CD4-positive, alpha-beta T cell (primary cell): ENCODE results near the gene FYN. TPM values are rescaled to one million over a fixed set of nuclear protein-coding genes. Genes with fewer than 3 reads are reported as not detected.
A peak's percentile ranks its signal among the peaks of the same experiment; 100 is the strongest.

Experiments used
- ATAC-seq: fragments of 200-7000 bp; cut with Tn5 transposase; one replicate; pipeline ENCODE4 v1.10.0; 2022; ENCODE audit warnings: mild to moderate bottlenecking; ENCODE audit not compliant: poor library complexity
- CTCF ChIA-PET: fragments of 350-600 bp; sonication (Branson Sonifier 250); formaldehyde crosslinking; loops from one replicate; lab custom pipeline; 2021; ENCODE audit warnings: antibody characterized with exemption, inconsistent platforms; lab: Charles Lee
- POLR2A ChIA-PET: fragments of 350-600 bp; sonication (Branson Sonifier 250); formaldehyde crosslinking; loops from one replicate; lab custom pipeline; 2021; ENCODE audit warnings: antibody characterized with exemption, inconsistent platforms; lab: Charles Lee
- DNase-seq, 14 experiments: peaks; one replicate each; pipeline ENCODE4 v3.0.0-alpha.2; 2013 to 2020; ENCODE audit warnings: mixed read lengths in 2 of 14
- H3K27ac ChIP-seq, 2 donors: one replicate each; pipeline versions ENCODE4 v1.5.1 to v1.7.0; 2013; ENCODE audit warnings: low read length in 2 of 2, low read depth in 1 of 2, mild to moderate bottlenecking in 1 of 2
- H3K27me3 ChIP-seq, 2 experiments: 1 replicate in 1 of 2; 2 replicates in 1 of 2; pipeline versions ENCODE4 v1.6.1 to v1.7.0; 2013; ENCODE audit warnings: low read length in 2 of 2, control low read depth in 1 of 2, mild to moderate bottlenecking in 1 of 2, moderate library complexity in 1 of 2; ENCODE audit not compliant: insufficient read depth in 2 of 2, control insufficient read depth in 1 of 2
- H3K36me3 ChIP-seq: one replicate; pipeline ENCODE4 v1.6.1; 2013; ENCODE audit warnings: low read length, control low read depth; ENCODE audit not compliant: insufficient read depth
- H3K4me1 ChIP-seq: one replicate; pipeline ENCODE4 v1.6.1; 2013; ENCODE audit warnings: low read length, control low read depth; ENCODE audit not compliant: insufficient read depth
- H3K4me3 ChIP-seq: one replicate; pipeline ENCODE4 v1.5.1; 2013; ENCODE audit warnings: mild to moderate bottlenecking, low read length, moderate library complexity
- H3K9me3 ChIP-seq, 2 experiments: 1 replicate in 1 of 2; 2 replicates in 1 of 2; pipeline versions ENCODE4 v1.6.1 to v1.7.0; 2013; ENCODE audit warnings: low read length in 2 of 2, mild to moderate bottlenecking in 2 of 2, control low read depth in 1 of 2, moderate library complexity in 1 of 2; ENCODE audit not compliant: control insufficient read depth in 1 of 2, insufficient read depth in 1 of 2
- H3K27ac Mint-ChIP-seq: one replicate; pipeline ENCODE4 v1.8.0; 2020; ENCODE audit warnings: mixed read lengths
- H3K27me3 Mint-ChIP-seq: one replicate; pipeline ENCODE4 v1.8.0; 2021; ENCODE audit warnings: mixed read lengths
- H3K36me3 Mint-ChIP-seq: one replicate; pipeline ENCODE4 v1.8.0; 2021; ENCODE audit warnings: low read depth, mixed read lengths
- H3K4me1 Mint-ChIP-seq: one replicate; pipeline ENCODE4 v1.8.0; 2021; ENCODE audit warnings: low read depth, mixed read lengths
- H3K4me3 Mint-ChIP-seq: one replicate; pipeline ENCODE4 v1.8.0; 2020; ENCODE audit warnings: mild to moderate bottlenecking, mixed read lengths
- H3K9me3 Mint-ChIP-seq: one replicate; pipeline ENCODE4 v1.8.0; 2020; ENCODE audit warnings: mixed read lengths
- intact Hi-C, 2 experiments: fragments of 100-400 bp; cut with DNase I in 1 of 2; cut with micrococcal nuclease in 1 of 2; formaldehyde crosslinking; loops; one replicate each; pipeline versions ENCODE4 v1.15.1 to v1.9.0; 2023 to 2025; cut with DNase I, micrococcal nuclease
- total RNA-seq, 174 experiments: library from RNA in 2 of 174; stranded (reverse) in 2 of 174; gene quantifications; one replicate each; pipeline ENCODE4 v1.2.3 and lab custom pipeline; 2021 to 2026
- TF ChIP-seq, protein P1 (sequence below): fragments of 200-600 bp; IDR thresholded peaks from one replicate; pipeline ENCODE4 v1.8.0; 2022; ENCODE audit warnings: antibody characterized with exemption, mild to moderate bottlenecking

FYN gene
- total RNA-seq, 2 experiments from 2014 or later = 419 TPM

GRCh38 chr6:111843347-111844147, 29.7 kb downstream of the FYN start:
- Histone ChIP-seq H3K4me1 (peaks cover 88% of the 10 kb centered on the region), H3K27me3 (no peaks in the 10 kb centered on the region), H3K4me3 (peak overlapping the region; percentile 1), H3K36me3 (peaks cover 9% of the 10 kb centered on the region), H3K9me3 (no peaks in the 10 kb centered on the region), H3K27ac (peak overlapping the region; percentile 54 to 67)
- DNase-seq (peak in 13 of 14 experiments; percentile 44 to 88 (median 63)), ATAC-seq (peak; percentile 79)
- H3K4me1 Mint-ChIP-seq = no peaks in the 10 kb centered on the region
- TF ChIP-seq, protein P1, sequence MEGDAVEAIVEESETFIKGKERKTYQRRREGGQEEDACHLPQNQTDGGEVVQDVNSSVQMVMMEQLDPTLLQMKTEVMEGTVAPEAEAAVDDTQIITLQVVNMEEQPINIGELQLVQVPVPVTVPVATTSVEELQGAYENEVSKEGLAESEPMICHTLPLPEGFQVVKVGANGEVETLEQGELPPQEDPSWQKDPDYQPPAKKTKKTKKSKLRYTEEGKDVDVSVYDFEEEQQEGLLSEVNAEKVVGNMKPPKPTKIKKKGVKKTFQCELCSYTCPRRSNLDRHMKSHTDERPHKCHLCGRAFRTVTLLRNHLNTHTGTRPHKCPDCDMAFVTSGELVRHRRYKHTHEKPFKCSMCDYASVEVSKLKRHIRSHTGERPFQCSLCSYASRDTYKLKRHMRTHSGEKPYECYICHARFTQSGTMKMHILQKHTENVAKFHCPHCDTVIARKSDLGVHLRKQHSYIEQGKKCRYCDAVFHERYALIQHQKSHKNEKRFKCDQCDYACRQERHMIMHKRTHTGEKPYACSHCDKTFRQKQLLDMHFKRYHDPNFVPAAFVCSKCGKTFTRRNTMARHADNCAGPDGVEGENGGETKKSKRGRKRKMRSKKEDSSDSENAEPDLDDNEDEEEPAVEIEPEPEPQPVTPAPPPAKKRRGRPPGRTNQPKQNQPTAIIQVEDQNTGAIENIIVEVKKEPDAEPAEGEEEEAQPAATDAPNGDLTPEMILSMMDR = no peak
- intact Hi-C loops = no loop called here
- H3K27ac Mint-ChIP-seq = no peak overlapping the region
- no peaks in the 10 kb centered on the region for H3K9me3 Mint-ChIP-seq
- H3K36me3 Mint-ChIP-seq = peaks cover 37% of the 10 kb centered on the region
- no peak overlapping the region for H3K4me3 Mint-ChIP-seq
- no peaks in the 10 kb centered on the region for H3K27me3 Mint-ChIP-seq
- CTCF ChIA-PET = interaction anchor here (0.8 to 2.3 kb wide), 13 partner anchors 12 to 129 kb away, joined by 3 to 8 read pairs (median 3); partner anchors contain the start of gene FYN
- POLR2A ChIA-PET = interaction anchor here (0.7 to 1.9 kb wide), 25 partner anchors 8 to 153 kb away, joined by 3 to 17 read pairs (median 5); partner anchors contain the start of gene FYN

GRCh38 chr6:111842891-111843290, 30.4 kb downstream of the FYN start:
- H3K4me3 ChIP-seq = no peak overlapping the region
- POLR2A ChIA-PET = interaction anchor here (1.3 to 1.9 kb wide), 8 partner anchors 10 to 149 kb away, joined by 3 to 17 read pairs (median 9); partner anchors contain the start of gene FYN
- intact Hi-C loops = no loop called here
- H3K9me3 ChIP-seq = no peaks in the 10 kb centered on the region
- no peak overlapping the region for H3K4me3 Mint-ChIP-seq
- peaks cover 93% of the 10 kb centered on the region for H3K4me1 ChIP-seq
- TF ChIP-seq, protein P1 = no peak
- H3K36me3 Mint-ChIP-seq = peaks cover 38% of the 10 kb centered on the region
- H3K27me3 ChIP-seq = no peaks in the 10 kb centered on the region
- CTCF ChIA-PET = interaction anchor here (0.9 to 2.3 kb wide), 5 partner anchors 17 to 130 kb away, joined by 3 to 8 read pairs (median 4); no protein-coding TSS in a partner anchor
- H3K36me3 ChIP-seq = peaks cover 9% of the 10 kb centered on the region
- no peak for ATAC-seq
- H3K9me3 Mint-ChIP-seq = no peaks in the 10 kb centered on the region
- H3K27me3 Mint-ChIP-seq = no peaks in the 10 kb centered on the region
- no peak overlapping the region for H3K27ac Mint-ChIP-seq
- peak overlapping the region; percentile 54 to 67 for H3K27ac ChIP-seq
- no peaks in the 10 kb centered on the region for H3K4me1 Mint-ChIP-seq
- peak in 1 of 14 experiments; percentile 34 for DNase-seq

DNA sequence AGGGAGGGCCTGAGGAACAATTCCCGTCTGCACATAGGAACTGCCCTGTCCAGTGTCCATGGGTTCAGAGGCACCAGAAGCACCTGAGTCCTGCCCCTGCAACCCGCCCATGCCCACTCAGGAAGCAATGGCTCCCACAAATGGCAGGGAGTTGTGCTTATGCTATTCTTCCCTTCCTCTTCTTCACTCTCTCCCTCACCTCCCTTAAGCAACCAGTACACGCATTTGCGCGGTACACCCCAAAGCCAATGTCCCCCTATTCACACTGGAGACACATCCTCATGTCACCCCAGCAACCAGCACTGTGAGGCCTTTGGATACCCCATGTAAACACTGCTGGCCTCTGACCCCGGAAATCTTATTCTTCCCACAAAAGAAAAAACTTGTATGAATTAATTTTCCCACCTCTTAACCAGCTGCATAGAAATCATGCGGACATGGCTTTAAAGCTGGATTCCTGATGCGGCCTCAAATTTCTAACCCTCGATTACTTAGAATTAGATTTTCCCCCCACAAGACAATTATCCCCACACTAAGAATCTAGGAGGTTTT, 30.9 kb downstream of the FYN start:
- Mint-ChIP-seq H3K4me1 (no peaks in the 10 kb centered on the region), H3K9me3 (no peaks in the 10 kb centered on the region), H3K27me3 (no peaks in the 10 kb centered on the region), H3K27ac (no peak overlapping the region), H3K4me3 (no peak overlapping the region), H3K36me3 (peaks cover 44% of the 10 kb centered on the region)
- Histone ChIP-seq H3K9me3 (no peaks in the 10 kb centered on the region), H3K27me3 (no peaks in the 10 kb centered on the region), H3K36me3 (peaks cover 9% of the 10 kb centered on the region), H3K4me1 (peaks cover 95% of the 10 kb centered on the region), H3K27ac (peak overlapping the region; percentile 54 to 67), H3K4me3 (peak overlapping the region; percentile 0)
- DNase-seq (peak in 1 of 14 experiments; percentile 30), ATAC-seq (no peak)
- ChIA-PET POLR2A (interaction anchor here (1.6 to 1.9 kb wide), 4 partner anchors 13 to 150 kb away, joined by 3 to 17 read pairs (median 9); no protein-coding TSS in a partner anchor), CTCF (interaction anchor here (2.3 kb wide), 1 partner anchor 16 kb away, joined by 8 read pairs; no protein-coding TSS in a partner anchor)
- TF ChIP-seq, protein P1 = no peak
- intact Hi-C loops = no loop called here
